ENCODE data around the gene DNAJA3. TPM values are rescaled to one million over a fixed set of nuclear protein-coding genes. Genes with fewer than 3 reads are reported as not detected.

DNAJA3 gene
- total RNA-seq, 1 experiment from 2014 or later = 101 TPM

DNA sequence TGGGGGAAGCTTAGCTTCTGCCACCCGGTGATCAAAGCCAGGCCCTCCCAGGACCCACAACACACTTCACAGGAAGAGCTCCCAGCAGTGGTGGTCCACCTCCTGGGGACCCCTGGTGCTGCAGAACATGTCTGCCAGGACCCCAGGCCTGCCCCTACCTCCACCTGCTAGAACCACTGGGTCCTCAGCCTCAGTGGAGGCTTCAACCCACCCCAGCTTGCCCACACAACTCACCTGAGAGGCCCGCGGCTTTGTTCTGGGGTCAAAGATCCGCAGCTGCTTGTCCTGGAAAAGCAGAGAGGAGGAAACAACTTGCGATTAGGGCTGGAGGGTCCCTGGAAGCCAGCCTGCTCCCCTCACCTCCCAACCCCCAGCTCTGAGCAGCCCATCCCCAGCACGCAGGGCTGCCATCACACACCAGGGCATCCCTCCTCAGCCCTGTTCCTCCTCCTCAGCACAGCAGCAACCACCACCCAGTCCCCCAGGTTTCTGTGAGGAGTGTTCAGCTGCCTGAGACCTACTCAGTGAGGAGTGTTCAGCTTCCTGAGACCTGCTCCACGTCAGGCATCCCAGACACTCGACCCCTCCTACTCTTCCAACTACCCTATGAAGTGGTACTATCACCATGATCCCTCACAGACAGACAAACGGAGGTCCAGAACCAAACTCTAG lies 30.5 kb upstream of the DNAJA3 start:
- intact Hi-C loops (cut with micrococcal nuclease; ENCODE audit: unreplicated experiment) = no loop called here
- Histone ChIP-seq H3K9me3 (ENCODE audit: low read depth, low read length, poor library complexity, severe bottlenecking) (no peaks in the 10 kb centered on the region), H3K27me3 (replicated peaks; ENCODE audit: insufficient read depth, low read depth, low read length, poor library complexity) (no peaks in the 10 kb centered on the region), H3K27ac (ENCODE audit: low read depth, low read length, poor library complexity, severe bottlenecking) (no peak overlapping the region), H3K4me1 (ENCODE audit: insufficient read depth, low read length, poor library complexity, severe bottlenecking) (peaks cover 23% of the 10 kb centered on the region), H3K4me3 (ENCODE audit: low read depth, low read length, poor library complexity, severe bottlenecking) (no peak overlapping the region), H3K36me3 (ENCODE audit: insufficient read depth, low read length, poor library complexity, severe bottlenecking) (no peaks in the 10 kb centered on the region)
- ChIA-PET POLR2A (ENCODE audit: low non-redundant PET) (no interaction called here), CTCF (no interaction called here)
- no TSS peak for BruUV-seq (replicated peaks)
- DNase-seq (ENCODE audit: low spot score) = no peak
- TF ChIP-seq, protein P1, sequence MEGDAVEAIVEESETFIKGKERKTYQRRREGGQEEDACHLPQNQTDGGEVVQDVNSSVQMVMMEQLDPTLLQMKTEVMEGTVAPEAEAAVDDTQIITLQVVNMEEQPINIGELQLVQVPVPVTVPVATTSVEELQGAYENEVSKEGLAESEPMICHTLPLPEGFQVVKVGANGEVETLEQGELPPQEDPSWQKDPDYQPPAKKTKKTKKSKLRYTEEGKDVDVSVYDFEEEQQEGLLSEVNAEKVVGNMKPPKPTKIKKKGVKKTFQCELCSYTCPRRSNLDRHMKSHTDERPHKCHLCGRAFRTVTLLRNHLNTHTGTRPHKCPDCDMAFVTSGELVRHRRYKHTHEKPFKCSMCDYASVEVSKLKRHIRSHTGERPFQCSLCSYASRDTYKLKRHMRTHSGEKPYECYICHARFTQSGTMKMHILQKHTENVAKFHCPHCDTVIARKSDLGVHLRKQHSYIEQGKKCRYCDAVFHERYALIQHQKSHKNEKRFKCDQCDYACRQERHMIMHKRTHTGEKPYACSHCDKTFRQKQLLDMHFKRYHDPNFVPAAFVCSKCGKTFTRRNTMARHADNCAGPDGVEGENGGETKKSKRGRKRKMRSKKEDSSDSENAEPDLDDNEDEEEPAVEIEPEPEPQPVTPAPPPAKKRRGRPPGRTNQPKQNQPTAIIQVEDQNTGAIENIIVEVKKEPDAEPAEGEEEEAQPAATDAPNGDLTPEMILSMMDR (conservative IDR thresholded peaks at IDR 0.05; ENCODE audit: low read depth, low read length) = no peak
- TF ChIP-seq EZH2 (IDR thresholded peaks at IDR 0.05; ENCODE audit: borderline replicate concordance, low read depth, low read length, poor library complexity, severe bottlenecking) = no peak

DNA sequence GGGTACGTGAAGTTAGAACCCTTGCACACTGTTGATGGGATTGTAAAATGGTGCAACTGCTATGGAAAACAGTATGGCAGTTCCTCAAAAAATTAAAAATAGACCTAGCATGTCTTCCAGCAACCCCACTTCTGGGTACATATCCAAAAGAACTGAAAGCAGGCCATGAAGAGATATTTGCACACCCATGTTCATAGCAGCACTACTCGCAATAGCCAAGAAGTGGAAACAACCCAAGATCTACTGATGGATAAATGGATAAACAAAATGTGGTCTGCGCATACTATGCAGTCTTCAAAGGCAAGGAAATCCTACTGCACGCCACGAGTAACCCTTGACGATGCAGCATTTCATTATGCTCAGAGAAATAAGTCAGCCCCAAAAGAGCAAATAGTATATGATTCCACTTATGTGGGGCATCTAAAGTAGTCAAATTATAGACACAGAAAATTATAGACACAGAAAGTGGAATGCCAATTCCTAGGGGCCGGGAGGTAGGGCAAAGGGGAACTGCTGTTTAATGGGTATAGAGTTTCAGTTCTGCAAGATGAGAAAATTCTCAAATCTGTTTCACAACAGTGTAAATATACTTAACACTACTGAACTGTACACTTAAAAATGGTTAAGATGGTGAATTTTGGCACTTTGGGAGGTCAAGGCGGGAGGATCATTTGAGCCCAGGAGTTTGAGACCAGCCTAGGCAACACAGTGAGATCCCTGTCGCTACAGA lies 26.5 kb upstream of the DNAJA3 start:
- Histone ChIP-seq H3K36me3 (ENCODE audit: insufficient read depth, low read length, poor library complexity, severe bottlenecking) (no peaks in the 10 kb centered on the region), H3K4me1 (ENCODE audit: insufficient read depth, low read length, poor library complexity, severe bottlenecking) (no peaks in the 10 kb centered on the region), H3K27ac (ENCODE audit: low read depth, low read length, poor library complexity, severe bottlenecking) (no peak overlapping the region), H3K4me3 (ENCODE audit: low read depth, low read length, poor library complexity, severe bottlenecking) (no peak overlapping the region), H3K9me3 (ENCODE audit: low read depth, low read length, poor library complexity, severe bottlenecking) (no peaks in the 10 kb centered on the region), H3K27me3 (replicated peaks; ENCODE audit: insufficient read depth, low read depth, low read length, poor library complexity) (no peaks in the 10 kb centered on the region)
- BruUV-seq (replicated peaks) = no TSS peak
- ChIA-PET CTCF (interaction anchor here (0.6 to 0.9 kb wide), 2 partner anchors 40 to 58 kb away, joined by 3 to 4 read pairs; no protein-coding TSS in a partner anchor), POLR2A (ENCODE audit: low non-redundant PET) (interaction anchor here (0.7 kb wide), 1 partner anchor 113 kb away, joined by 3 read pairs; no protein-coding TSS in a partner anchor)
- intact Hi-C loops (cut with micrococcal nuclease; ENCODE audit: unreplicated experiment) = no loop called here
- DNase-seq (ENCODE audit: low spot score) = no peak
- TF ChIP-seq, protein P1 (conservative IDR thresholded peaks at IDR 0.05; ENCODE audit: low read depth, low read length) = no peak
- no peak for TF ChIP-seq EZH2 (IDR thresholded peaks at IDR 0.05; ENCODE audit: borderline replicate concordance, low read depth, low read length, poor library complexity, severe bottlenecking)

DNA sequence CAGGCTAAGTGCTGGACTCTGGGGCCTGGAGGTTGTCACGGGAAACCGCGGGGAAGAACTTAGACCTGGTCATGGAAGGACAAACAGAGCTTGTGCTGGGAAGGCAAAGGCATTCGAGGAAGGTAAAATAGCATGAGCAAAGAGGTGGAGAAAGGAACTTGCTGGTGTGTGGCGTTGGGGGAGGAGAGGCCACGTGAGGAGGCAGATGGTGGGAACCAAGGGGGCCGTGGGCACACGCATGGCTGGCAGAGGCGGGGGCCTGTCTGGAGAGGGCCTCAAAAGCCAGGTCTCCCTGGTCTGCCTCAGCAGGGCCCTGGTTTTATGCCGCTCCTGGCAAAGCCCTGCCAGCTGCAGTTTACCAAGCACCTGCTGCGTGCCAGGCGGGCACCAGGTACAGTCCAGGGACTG lies 24.6 kb upstream of the DNAJA3 start:
- Histone ChIP-seq H3K27me3 (replicated peaks; ENCODE audit: insufficient read depth, low read depth, low read length, poor library complexity) (no peaks in the 10 kb centered on the region), H3K4me3 (ENCODE audit: low read depth, low read length, poor library complexity, severe bottlenecking) (no peak overlapping the region), H3K9me3 (ENCODE audit: low read depth, low read length, poor library complexity, severe bottlenecking) (no peaks in the 10 kb centered on the region), H3K4me1 (ENCODE audit: insufficient read depth, low read length, poor library complexity, severe bottlenecking) (no peaks in the 10 kb centered on the region), H3K36me3 (ENCODE audit: insufficient read depth, low read length, poor library complexity, severe bottlenecking) (no peaks in the 10 kb centered on the region), H3K27ac (ENCODE audit: low read depth, low read length, poor library complexity, severe bottlenecking) (no peak overlapping the region)
- ChIA-PET POLR2A (ENCODE audit: low non-redundant PET) (no interaction called here), CTCF (interaction anchor here (1.0 to 3.3 kb wide), 2 partner anchors 61 to 147 kb away, joined by 12 to 19 read pairs; no protein-coding TSS in a partner anchor)
- no TSS peak for BruUV-seq (replicated peaks)
- TF ChIP-seq, protein P1 (conservative IDR thresholded peaks at IDR 0.05; ENCODE audit: low read depth, low read length) = no peak
- TF ChIP-seq EZH2 (IDR thresholded peaks at IDR 0.05; ENCODE audit: borderline replicate concordance, low read depth, low read length, poor library complexity, severe bottlenecking) = no peak
- no peak for DNase-seq (ENCODE audit: low spot score)
- intact Hi-C loops (cut with micrococcal nuclease; ENCODE audit: unreplicated experiment) = loop anchor here (5.0 to 10.0 kb wide), 2 partner anchors 419 to 554 kb away; partner anchors contain the start of gene SEC14L5
